ENCODE data around the gene MT4. TPM values are rescaled to one million over a fixed set of nuclear protein-coding genes. Genes with fewer than 3 reads are reported as not detected.

Gene MT4
- total RNA-seq, 4 donors from 2014 or later: not detected

- TF ChIP-seq POLR2A (IDR thresholded peaks at IDR 0.05) (no peak), CTCF (IDR thresholded peaks at IDR 0.05) (peak in 1 of 4 experiments; percentile 20)
- intact Hi-C loops (cut with DNase I; ENCODE audit: low total_unique reads): no loop called here
- H3K27me3 ChIP-seq: no peaks in the 10 kb centered on the region
- peaks cover 7 to 14% of the 10 kb centered on the region in 2 donors for H3K4me1 ChIP-seq
- H3K36me3 ChIP-seq: no peaks in the 10 kb centered on the region
- peak overlapping the region; percentile 49 to 58 for H3K4me3 ChIP-seq
- H3K27ac ChIP-seq: peak overlapping the region; percentile 95 to 97
- DNase-seq: peak in 1 of 2 donors; percentile 74
- H3K9me3 ChIP-seq: no peaks in the 10 kb centered on the region
Measured at GRCh38 chr16:56609463-56609921, 44.6 kb downstream of the MT4 start.

GRCh38 chr16:56610017-56610608 is 45.2 kb downstream of the MT4 start:
- H3K9me3 ChIP-seq: no peaks in the 10 kb centered on the region
- peaks cover 7 to 14% of the 10 kb centered on the region in 2 donors for H3K4me1 ChIP-seq
- TF ChIP-seq POLR2A (IDR thresholded peaks at IDR 0.05): no peak
- TF ChIP-seq CTCF (IDR thresholded peaks at IDR 0.05): no peak
- intact Hi-C loops (cut with DNase I; ENCODE audit: low total_unique reads): no loop called here
- H3K27me3 ChIP-seq: no peaks in the 10 kb centered on the region
- H3K36me3 ChIP-seq: no peaks in the 10 kb centered on the region
- H3K4me3 ChIP-seq: peak overlapping the region; percentile 49 to 58
- H3K27ac ChIP-seq: peak overlapping the region; percentile 95 to 97
- DNase-seq: peak; percentile 40 to 47

- Histone ChIP-seq H3K27me3 (no peaks in the 10 kb centered on the region), H3K9me3 (no peaks in the 10 kb centered on the region), H3K36me3 (no peaks in the 10 kb centered on the region), H3K4me1 (peaks cover 7 to 14% of the 10 kb centered on the region in 2 donors), H3K27ac (peak overlapping the region; percentile 95 to 97), H3K4me3 (no peak overlapping the region)
- no peak for DNase-seq
- TF ChIP-seq CTCF (IDR thresholded peaks at IDR 0.05): no peak
- TF ChIP-seq POLR2A (IDR thresholded peaks at IDR 0.05): no peak
- intact Hi-C loops (cut with DNase I; ENCODE audit: low total_unique reads): no loop called here
Measured at GRCh38 chr16:56610609-56611111, 45.8 kb downstream of the MT4 start.

GRCh38 chr16:56611281-56611833 is 46.5 kb downstream of the MT4 start:
- H3K4me1 ChIP-seq: peaks cover 2 to 14% of the 10 kb centered on the region in 2 donors
- H3K27me3 ChIP-seq: no peaks in the 10 kb centered on the region
- peak; percentile 46 to 48 for DNase-seq
- H3K9me3 ChIP-seq: no peaks in the 10 kb centered on the region
- no peaks in the 10 kb centered on the region for H3K36me3 ChIP-seq
- no peak overlapping the region for H3K4me3 ChIP-seq
- TF ChIP-seq CTCF (IDR thresholded peaks at IDR 0.05) (no peak), POLR2A (IDR thresholded peaks at IDR 0.05) (no peak)
- intact Hi-C loops (cut with DNase I; ENCODE audit: low total_unique reads): no loop called here
- peak overlapping the region; percentile 95 to 97 for H3K27ac ChIP-seq

- H3K4me1 ChIP-seq: peaks cover 6 to 7% of the 10 kb centered on the region in 2 donors
- DNase-seq: no peak
- no peak for TF ChIP-seq POLR2A (IDR thresholded peaks at IDR 0.05)
- no peak for TF ChIP-seq CTCF (IDR thresholded peaks at IDR 0.05)
- H3K36me3 ChIP-seq: no peaks in the 10 kb centered on the region
- H3K27ac ChIP-seq: no peak overlapping the region
- no peaks in the 10 kb centered on the region for H3K9me3 ChIP-seq
- H3K4me3 ChIP-seq: no peak overlapping the region
- no peaks in the 10 kb centered on the region for H3K27me3 ChIP-seq
- intact Hi-C loops (cut with DNase I; ENCODE audit: low total_unique reads): no loop called here
Measured at GRCh38 chr16:56613706-56614105, 48.8 kb downstream of the MT4 start.

Measured in uterus (tissue), 4 donors.